Lung microvascular endothelial cell (primary cell): ENCODE data around the gene CTNNA3. TPM values are rescaled to one million over a fixed set of nuclear protein-coding genes. Genes with fewer than 3 reads are reported as not detected.

Source experiments
- DNase-seq, 2 donors: peaks; one replicate each; pipeline versions ENCODE4 v3.0.0 to v3.0.0-alpha.2; 2010; ENCODE audit warnings: low read depth in 2 of 2
- total RNA-seq: library from RNA; depleted of rRNA; stranded (reverse); fragments of >200 nt; gene quantifications from 2 replicates; pipeline ENCODE4 v1.2.1, GENCODE V29; 2014

Gene CTNNA3
- total RNA-seq, 1 donor from 2014 or later, result not detected

DNA sequence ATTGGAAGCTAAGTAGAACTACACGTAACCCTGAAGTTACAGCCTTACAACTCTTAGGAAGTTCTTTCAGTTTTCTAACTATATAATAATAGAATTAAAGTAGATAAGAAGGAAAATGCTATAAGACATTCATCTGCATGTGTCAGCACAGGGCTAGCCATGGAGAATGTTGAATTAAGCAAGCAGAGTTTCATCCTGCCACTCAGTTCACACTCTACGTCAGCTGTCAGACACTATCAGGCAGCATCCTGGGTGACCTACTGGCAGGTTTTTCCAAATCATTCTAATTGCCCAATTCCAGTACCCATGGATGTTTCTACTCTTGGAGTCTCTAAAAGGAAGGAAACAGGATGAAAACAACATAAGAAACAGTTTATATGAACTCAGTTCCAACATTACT, 815.2 kb downstream of the CTNNA3 start:
- no peak for DNase-seq

DNA sequence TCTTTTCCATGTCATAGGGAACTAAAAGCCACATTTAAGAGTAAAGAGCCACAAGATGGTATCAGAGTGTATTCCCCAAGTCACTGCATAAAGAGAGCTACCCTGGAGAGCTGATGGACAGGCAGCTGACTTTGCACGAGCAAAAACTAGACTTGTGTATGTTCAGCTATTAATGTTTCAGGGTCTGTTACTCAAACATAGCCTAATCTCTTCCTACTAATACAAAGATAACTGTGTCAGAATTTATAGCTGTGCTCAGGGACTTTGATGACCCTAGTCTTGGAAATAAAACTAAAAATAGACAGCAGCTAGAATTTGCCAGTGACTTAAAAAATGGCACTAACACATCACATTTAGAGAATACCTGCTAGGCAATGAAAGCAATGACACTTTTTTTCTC, 815.7 kb downstream of the CTNNA3 start:
- no peak for DNase-seq

DNA sequence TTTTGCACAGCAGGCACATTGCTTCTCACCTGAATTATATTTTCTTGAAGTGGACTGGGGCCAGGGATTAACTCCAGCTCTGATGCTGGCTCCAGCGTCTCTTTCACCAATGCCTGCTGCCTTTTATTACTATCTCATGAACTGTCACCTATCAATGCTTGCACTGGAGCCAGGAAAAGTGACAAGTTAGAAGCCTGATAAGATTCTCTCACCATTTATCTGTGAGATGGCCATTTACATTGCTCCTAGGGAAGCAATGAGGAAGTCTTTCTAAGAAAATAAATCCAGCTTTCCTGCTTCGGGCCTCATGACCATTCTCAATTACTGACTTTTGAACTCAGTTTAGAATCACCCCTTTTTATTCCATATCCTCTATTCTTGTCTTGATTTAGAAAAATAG, 818.6 kb downstream of the CTNNA3 start:
- no peak for DNase-seq

DNA sequence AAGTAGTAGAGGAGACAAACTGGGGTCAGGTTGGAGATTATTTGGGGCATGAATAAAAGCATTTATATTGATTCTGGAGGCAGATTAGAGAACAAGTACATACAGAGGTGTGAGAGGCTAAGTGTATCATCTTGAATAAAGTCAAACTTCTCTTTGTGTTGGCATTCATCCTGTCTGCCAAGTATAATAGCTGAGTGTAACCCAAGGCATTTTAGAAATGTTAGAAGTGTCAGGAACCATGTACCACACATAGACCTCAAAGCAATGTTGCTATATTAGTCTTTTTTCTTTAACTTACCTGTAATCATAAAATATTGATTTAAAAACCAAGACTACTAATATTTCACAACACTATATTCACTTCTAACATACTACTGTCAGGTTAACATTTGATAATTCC, 826.4 kb downstream of the CTNNA3 start:
- no peak for DNase-seq

DNA sequence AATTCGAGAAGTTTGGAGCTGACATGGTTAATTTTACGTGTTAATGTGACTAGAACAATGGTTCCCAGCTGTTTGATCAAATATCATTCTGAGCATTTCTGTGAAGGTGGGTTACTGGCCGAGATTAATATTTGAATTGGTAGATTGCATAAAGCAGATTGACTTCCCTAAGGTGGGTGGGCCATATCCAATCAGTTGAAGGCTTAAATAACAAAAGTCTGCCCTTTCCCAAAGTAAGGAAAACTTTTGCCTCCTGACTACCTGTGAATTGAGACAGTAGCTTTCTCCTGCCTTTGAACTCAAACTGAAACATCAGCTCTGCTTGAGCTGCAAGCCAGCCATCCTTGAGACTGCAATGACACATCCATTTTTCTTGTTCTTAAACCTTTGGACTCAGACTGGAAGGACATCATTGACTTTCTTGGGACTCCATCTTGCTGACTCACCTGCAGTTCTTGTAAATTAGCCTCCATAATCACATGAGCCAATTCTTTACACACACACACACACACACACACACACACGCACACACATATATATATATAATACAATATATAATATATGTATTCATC, 833.2 kb downstream of the CTNNA3 start:
- no peak for DNase-seq

DNA sequence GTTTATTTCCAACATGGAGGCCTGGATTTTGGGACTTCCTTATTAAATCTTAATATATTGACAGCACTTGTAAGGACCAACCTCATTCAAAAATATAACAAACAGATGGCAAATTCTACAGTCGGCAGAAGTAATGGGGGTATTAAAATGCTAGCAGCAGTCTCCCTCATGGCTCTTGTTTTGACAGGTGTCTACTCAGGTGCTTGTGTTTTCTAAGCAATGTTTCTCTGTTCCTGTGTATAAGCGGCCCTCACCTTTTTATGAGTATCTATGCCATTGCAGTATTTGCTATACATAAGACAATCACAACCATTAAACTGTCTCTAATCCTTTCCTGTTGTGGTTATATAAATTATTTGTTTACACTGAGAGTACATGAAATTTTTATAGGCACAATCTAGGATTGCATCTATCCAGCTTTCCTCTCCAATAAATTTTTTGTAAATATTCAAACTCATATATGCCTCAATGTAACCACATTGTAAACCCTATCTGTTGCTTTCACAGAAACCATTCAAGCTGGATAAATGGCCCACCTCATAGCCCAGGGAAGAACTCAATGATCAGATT, 835.5 kb downstream of the CTNNA3 start:
- no peak for DNase-seq

DNA sequence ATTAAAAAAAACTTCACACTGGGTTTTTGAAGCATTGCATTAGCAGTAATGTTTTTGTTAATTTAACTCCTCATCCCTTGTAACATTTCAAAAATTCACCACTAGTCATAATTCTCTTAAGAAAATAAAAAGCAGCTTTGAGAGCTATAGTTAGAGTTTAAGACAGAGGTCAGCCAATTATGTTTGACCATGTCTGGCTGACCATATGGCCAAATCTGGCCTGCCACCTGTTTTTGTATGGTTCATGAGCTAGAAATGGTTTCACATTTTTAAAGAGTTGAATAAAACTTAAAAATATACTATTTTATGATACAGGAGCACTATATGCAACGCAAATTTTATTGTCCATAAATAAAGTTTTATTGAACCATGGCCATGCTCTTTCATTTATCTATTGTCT, 843.2 kb downstream of the CTNNA3 start:
- DNase-seq, result no peak

DNA sequence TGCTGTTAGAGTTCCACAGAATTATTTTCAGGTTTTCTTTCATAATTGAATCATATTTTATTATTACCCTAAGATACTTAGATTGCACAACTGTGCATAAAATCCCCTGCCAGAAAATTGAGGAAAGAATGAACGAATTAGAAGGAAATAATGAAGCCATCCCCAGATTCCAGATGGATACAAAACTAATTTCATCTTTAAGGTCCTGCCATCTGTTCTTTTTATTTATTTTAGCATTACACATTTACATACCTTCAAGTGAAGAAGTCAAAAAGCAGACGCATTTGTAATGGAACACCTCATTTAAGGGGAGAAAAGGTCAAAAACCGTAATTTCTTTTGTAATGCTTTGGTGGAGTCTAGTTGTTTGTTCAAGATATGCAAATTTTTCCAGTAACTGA, 847.1 kb downstream of the CTNNA3 start:
- no peak for DNase-seq

DNA sequence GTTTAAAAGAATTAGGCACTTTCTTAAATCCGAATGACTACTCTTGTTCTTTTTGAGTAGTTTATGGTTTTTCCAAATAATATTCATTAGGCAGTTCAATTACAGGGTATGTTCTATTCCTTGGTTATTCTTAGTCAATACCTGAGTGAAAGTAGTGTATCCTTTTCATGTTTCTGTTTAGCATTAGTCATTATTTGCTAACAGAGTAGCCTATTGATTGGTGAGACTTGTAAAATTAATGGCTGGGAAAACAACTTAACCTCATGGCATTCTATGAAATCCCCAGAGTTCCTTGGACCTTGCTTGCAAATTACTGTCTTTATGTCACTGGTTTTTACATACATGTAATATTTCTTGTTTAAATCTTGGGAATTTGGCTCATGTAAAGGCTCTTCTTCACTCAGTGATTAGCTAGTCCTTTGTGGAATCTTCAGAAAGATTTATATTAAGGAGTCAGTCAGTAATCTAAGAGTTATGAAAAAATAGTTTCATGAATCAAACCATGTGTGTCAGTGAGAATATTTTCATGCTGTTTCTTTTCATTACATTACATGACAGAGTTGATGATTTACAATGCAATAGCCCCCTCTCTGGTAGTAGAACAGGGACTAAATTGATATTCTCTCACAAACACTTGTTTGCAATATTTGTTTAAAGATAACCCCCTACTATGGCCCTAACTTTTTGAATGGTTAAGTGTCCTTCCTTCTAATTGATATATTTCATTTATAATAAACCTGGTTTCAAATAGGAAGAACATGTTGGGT, 851.6 kb downstream of the CTNNA3 start:
- no peak for DNase-seq

DNA sequence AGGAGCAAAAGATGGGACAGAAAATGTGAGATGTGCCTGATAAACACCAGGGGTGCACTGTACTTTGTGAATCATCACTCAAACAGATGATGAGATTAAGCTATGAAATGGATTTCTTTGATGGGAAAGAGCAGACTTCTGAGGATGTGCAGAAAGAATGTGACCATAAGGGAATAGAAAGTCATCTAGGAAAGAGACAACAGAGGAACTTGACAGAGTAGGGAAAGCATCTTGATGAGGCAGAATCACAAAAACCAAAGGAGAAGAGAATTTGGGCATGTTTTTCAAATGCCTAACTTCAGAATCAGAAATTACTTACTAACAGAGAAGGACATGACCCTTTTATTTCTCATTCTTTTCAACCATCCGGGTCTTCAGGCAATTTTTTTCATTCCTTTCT, 852.6 kb downstream of the CTNNA3 start:
- DNase-seq, result no peak

DNA sequence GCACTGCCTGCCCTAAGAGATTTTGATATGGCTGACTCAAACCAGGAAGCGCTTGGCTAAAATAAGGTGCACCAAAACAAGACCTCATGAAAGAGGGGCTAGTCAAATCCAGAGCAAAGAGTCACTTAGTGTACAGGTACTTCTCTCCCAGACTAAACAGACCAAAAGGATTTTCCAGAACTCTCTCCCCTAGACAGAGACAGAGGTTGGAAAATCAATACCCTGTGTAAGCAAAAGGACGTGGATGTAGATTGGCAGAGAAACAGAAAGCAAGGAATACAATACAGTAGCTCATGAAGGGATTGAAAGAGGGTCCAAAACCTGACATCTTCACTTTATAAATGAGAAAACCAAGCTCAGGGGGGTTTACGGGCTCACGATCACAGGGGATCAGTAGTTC, 853.1 kb downstream of the CTNNA3 start:
- no peak for DNase-seq

DNA sequence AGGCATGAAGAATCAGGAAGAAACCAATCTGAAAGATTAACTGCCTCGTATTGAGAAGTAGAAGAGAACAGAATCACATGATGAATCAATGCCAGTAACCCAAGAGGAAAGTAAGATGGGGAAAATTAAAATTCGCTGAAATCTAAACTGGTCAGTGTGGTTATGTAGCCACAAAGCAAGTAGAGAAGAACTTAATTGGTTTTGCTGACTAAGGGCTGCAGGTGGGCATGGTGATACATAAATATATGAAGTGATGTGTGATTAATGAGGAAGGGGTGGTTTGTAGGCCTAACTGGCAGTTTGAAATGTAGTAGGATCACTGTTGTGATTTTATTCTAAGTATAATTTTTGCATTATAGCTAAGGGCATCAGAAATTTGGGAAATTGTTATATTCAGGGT, 853.6 kb downstream of the CTNNA3 start:
- no peak for DNase-seq

DNA sequence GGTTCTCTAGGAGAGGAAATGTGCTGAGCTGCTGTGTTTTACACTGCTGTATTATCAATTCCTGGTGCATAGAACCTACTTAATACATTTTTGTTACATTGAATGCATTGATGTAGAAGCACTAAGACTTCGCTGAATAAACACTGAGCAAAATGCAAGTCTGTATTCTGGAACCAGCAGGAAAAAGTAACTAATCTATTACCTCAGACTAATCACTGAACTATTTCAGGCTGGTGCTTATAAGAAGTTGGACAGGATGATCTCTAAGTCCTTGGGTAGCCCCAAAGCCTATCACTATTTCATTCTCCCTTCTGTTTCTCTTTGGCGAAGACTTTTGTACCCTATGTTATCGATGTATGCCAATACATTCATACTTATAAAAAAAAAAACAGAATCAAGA, 857.3 kb downstream of the CTNNA3 start:
- DNase-seq, result no peak

DNA sequence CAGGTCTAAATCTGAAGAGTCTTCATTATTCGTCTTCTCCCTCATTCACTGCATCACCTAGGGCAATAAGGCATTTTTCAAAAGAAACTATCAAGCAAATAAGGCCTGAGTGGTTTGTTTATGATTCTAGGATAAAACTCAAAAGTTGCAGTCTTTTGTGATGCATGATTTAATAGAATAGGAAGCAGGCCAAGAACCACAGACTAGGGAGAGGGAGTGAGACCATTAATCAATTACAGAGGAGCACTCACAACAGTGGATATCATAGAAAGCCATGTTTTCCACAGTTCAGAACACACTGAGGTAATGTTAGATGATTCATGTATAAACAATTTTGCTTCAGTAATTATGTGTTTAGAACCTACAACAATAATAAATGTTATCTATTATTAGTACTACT, 858.0 kb downstream of the CTNNA3 start:
- no peak for DNase-seq

DNA sequence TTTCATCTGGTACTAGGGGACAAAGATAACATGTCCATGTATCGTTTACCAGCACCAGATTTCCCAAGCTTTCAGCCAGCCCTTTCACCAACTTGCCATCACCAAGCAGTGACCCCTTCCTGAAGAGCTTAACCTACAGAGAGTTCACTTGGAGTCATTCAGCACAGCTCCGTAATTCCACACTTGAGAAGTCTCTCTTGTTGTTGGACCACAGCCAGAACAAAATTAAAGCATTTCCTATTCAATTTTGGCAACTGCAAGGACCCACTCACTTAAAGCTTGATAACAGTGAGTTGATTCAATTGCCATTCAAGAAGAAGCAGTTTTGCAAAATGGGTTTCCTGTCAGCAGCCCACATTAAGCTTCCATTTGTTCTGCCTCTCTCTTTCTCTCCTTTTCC, 858.7 kb downstream of the CTNNA3 start:
- DNase-seq, result no peak

DNA sequence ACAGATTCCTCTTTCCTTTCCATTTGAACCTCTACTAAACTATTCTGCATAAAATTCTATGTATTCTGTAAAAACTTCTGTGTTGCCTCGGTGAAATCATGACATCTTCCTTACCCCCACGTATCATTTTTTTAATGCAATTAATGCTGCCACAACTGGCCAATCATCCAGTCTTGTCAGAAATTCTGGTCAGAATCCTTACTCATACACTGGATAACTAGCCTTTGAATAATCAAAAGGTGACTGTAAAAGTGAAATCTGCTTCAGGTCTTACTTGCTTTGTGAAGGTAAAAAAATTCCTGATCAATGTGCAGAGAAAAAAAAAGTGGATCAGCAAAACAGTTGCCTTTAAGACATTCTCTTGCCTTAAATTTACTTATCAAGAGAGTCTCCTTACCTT, 859.2 kb downstream of the CTNNA3 start:
- no peak for DNase-seq

DNA sequence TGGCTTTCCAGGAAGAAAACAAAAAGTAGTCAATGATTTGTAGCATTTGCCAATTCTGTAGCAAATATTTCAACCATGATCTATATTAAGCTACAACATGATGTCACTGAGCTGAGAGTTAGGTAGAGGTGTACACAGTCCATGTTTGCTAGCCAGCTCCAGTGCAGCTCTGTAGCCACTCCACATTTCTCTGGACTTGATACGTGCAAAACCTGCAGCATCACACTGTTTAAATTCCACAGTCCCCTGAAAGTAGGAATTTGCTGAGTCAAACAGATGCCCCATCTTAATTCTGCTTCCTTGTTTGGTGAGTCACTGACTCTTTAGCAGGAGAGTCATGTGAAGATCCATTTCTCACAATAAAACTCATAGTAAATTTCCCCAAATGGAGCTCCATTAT, 859.9 kb downstream of the CTNNA3 start:
- no peak for DNase-seq

DNA sequence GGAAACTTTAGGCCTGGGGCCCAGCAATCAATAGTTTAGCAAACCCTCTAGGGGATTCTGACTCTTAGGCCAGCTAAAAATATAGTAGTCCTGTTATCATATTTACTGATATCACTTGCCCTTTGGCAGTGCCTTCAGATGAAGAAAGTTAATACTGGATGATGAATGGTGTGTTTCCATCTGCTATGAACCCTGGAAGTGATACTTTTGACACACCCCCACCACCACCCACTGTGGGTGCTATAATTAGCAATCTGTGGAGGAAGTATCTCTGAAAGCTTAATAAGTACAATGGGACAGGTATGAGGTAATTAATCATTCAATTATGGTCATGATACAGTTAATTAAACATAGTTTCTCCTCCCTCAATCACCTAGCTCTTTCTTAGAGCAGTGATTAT, 860.6 kb downstream of the CTNNA3 start:
- DNase-seq, result no peak

DNA sequence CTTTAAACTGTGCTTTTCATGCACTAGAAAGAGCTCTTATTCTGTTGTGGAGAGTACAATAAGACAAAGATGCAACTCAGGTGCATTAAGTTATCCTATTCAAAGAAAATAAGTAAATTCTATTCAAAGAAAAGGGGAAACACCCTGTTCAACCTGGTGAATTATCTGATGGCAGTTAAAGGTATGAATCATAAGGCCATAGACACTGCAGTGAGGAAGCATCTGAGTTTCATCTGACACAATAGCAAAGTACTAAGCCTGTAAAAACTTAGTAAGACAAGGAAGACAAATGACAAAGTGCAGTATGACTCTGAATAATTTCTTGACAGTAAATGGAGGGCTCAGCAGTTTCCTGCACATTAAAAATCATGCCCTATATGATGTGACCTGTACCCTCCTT, 861.2 kb downstream of the CTNNA3 start:
- DNase-seq, result no peak

DNA sequence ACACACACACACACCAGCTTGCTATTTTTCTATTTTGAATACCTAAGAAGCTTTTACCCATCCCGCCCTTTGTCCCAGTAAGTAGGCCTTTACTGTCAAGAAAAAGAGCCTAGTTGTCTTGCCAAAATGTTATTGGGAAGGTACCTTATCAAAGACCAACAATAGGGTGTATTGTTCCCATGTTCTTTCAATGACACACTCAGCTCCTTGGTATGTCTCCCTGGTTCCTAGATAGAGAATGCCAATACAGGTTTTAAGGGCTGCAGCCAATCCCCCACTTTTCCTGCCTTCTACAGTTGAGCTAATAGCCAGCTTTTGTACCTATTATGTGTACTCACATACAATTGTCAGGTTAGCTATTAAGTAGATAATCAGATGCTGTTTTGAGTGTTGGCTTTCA, 862.1 kb downstream of the CTNNA3 start:
- no peak for DNase-seq

DNA sequence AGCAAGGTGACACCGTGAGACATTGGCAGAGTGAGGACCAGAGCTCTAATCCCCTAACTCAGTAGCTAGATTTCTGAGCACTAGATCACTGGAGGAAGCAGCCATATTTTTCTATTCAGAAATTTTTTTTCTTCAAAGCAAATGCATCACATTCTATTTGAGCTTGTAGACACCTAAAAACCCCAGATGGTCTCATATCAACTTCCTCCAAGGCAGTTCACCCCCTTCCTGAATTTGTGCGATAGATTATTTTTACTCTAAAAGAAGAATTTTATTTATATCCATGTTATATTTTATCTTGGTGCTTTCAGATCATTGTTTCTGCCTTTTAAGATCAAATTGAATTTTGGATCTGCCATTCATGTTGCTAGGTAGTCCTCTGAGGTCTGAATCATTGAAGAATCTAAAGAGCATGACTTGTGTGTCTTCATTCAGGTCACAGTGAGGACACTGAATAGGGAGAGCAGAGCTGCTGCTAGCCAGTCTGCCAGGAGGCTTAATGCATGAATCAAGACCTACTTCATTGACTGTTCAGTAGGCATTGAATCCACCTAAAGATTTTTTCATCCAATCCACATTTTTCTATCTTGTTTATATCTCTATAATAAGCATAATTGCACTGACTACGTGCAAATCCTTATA, 863.1 kb downstream of the CTNNA3 start:
- no peak for DNase-seq

DNA sequence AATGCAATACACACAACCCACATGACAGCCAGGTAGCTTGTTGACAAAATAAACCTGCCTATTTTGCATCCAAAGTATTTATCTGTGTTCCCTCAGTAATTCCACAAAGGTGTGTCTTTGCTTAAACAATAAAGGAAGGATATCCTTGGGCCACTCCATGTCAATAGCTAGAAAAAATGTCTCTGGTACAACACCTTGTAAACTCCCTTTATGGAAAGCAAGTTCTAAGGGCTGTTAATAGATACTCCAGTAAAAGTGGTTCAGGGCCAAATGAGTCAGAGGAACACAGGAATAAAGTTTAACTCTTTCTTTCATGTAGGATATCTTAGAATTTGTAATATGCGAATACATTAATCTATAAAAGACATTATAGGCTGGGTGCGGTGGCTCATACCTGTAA, 867.0 kb downstream of the CTNNA3 start:
- DNase-seq, result no peak

DNA sequence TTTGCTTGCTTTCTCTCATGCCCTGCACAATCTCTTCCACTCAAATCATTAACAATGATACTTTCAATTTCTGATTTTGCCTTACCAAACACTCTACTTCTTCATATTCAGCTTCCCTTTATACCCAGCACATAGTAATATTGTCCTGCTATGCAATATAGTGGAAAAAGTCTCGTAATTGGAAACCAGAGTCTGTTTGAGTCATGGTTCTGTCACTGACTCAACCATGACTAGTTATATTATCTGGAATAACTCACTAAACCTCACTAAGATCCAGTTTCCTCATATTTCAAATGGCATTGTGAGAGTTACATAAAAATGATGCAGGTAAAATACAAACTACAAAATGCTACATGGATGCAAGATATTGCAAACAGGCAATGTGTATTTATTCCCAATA, 868.6 kb downstream of the CTNNA3 start:
- DNase-seq, result no peak
